Stimulated activated CD4-positive, alpha-beta T cell treated with anti-CD3 and anti-CD28 coated beads, Interleukin-1b, Interleukin-23, amount 100 ng/mL, for 24 hours (primary cell): ENCODE measurements around the gene TCEA2.

Experiments used
- DNase-seq, 4 experiments: peaks; one replicate each; pipeline ENCODE4 v3.0.0-alpha.2; 2020; ENCODE audit warnings: low read depth in 4 of 4, low spot score in 1 of 4

The TCEA2 gene

GRCh38 chr20:64035066-64035932 lies 27.7 kb upstream of the TCEA2 start:
- no peak for DNase-seq

- DNase-seq = no peak
Observed at GRCh38 chr20:64035933-64036345, 27.1 kb upstream of the TCEA2 start, which contains the start of gene C20orf204. TSS of gene C20orf204 (plus strand) at chr20:64036182. CDS start at chr20:64036324, 142 bp downstream.

- DNase-seq = no peak
Observed at GRCh38 chr20:64036346-64037198, 26.4 kb upstream of the TCEA2 start.

- DNase-seq = no peak
Observed at GRCh38 chr20:64037199-64037497, 25.9 kb upstream of the TCEA2 start.

DNA sequence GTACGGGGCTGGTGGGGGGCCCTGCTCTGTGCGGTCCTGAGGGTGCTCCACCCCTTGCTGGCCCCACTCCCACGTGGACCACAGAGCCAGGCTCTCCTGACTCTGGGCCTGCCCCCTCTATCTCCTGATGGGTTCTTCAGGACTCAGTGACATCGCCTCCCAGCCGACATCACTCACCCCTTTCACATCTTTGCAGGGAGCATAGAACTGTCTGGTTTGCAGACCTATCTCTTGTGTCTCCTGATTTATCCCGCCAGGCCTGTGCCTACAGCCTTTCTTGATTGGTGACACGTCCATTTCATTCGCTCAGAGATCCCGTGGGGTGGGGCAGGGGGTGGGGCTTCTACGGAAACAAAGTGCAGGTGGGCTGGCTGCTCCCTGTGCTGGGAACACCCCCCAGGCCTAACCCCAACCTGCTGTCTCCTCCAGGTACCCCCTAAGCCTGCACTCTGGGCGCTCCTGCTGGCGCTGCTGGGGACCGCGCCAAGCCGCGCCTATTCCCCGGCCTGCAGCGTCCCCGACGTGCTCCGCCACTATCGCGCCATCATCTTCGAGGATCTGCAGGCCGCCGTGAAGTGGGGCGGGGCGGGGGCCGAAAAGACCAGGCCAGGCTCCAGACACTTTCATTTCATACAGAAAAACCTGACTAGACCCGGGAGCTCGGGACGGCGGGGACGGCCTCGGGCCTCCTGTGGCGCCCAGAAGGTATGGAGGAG lies 25.3 kb upstream of the TCEA2 start:
- no peak for DNase-seq

DNA sequence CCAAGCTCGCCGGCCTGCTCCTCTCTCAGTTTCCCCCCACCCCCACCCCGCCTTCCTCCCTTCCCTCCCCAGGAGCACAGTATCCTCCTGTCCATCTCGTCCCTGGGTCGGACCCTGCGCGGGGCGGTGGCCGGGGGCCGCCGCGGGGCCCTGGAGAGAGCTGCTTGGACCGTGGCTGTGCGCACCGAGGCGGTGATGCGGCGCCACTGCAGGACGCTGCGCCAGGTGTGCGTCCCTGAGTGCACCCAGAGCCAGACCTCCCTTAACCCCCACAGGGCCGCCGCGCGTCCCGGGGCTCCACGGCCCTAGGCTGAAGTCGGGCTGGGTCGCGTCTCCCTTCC lies 24.8 kb upstream of the TCEA2 start:
- DNase-seq = no peak

DNA sequence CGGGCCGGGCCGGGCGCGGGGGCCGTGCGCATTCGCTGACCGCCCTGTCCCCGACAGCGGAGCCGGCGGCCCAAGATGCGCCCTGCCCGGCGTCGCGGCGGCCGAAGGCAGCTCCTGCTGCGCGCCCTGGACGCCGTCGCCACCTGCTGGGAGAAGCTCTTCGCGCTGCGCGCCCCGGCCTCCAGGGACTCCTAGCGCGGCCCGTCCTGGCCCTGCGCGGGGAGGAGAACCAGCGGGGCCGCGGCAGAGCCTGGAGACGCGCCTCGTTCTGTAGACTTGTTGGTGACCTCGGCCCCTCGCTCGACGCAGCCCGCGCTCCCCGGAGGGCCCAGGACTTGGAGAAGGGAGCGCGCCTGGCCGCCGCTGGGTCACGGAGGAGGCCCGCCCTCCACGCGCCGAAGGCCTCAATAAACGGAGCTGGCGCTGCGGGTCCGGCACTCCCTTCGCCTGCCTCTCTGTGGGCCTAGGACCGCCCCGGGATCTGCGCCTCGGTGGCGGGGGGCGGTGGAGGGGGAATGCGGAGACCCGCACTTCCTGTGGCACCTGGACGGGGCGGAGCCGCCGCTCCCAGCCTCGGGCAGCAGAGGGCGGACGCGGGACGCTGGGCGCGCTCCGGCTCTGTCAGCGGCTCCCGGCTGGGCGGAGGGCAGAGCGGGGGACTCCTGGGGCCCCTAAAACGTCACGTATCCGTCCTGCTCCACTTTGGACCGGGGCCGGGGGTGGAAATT lies 24.3 kb upstream of the TCEA2 start:
- DNase-seq = peak; percentile 51 to 72 (median 60)

- no peak for DNase-seq
Observed at GRCh38 chr20:64039293-64040160, 23.5 kb upstream of the TCEA2 start.

DNA sequence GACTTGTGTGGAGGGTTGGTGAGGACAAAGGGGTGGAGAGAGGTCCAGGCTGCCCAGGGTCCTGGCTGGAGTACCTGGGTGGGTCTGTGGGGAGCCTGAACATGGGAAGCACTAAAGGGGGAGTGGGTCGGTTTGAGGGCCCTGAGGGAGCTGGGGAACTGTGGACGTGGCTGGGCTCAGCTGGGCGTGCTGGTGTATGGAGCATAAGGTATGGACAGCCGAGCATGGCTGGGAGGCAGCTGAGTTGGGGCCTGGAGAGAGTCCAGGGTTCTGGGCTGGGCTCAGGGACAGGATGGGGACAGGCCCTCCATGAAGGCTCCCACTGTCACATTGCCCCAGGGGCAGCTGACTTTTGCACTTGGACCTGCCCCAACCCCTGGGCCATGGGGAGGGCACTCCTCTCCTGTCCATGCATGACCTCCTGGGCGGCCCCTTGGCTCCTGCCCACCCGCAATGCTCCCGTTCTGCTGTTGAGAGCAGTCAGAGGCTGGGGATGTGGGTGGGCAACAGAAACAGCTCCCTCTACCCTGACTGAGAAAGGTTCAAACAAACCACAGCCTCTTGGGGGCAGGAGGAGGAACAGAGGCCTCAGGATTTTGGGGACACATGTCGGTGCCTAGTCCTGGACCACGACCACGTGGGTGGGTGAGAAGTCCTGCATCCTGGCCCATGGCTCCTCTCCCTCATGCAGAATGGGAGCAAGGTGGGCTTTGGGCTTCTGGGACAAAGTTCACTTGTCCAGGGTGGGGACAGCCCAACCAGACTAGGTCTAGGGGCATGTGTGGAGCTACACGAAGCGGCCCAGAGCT lies 22.6 kb upstream of the TCEA2 start:
- DNase-seq = no peak

GRCh38 chr20:64041040-64041780 lies 21.8 kb upstream of the TCEA2 start:
- no peak for DNase-seq

GRCh38 chr20:64041781-64042053 lies 21.3 kb upstream of the TCEA2 start:
- DNase-seq = no peak

GRCh38 chr20:64042054-64042781 lies 20.8 kb upstream of the TCEA2 start:
- DNase-seq = no peak

GRCh38 chr20:64043768-64044167 lies 19.2 kb upstream of the TCEA2 start:
- DNase-seq = no peak

- no peak for DNase-seq
Observed at GRCh38 chr20:64044484-64045247, 18.3 kb upstream of the TCEA2 start.

- no peak for DNase-seq
Observed at GRCh38 chr20:64045346-64046011, 17.5 kb upstream of the TCEA2 start.

- DNase-seq = no peak
Observed at GRCh38 chr20:64047046-64047389, 16.0 kb upstream of the TCEA2 start.

DNA sequence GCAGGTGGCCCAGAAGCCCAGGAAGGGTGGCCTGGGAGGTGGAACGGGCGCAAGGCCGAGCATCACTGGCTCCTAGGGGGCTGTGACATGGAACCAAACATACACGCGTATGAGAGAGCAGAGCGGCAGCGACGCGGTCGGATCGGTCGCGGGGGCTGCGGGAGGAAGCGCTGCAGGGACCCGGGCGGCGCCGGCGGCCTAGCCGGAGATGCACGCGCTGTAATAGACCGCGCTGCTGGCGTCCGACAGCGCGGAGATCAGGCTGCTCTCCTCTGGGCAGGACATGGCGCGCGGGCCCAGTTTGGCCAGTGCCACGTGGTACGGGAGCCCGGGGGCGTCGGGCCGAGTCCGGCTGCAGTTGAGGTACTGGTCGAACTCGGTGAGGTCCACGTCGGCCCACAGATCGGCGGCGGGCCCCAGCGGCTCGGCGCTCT lies 15.0 kb upstream of the TCEA2 start:
- DNase-seq = no peak
